Measurements from ENCODE around the gene IL4I1. TPM values are rescaled to one million over a fixed set of nuclear protein-coding genes. Genes with fewer than 3 reads are reported as not detected.

Gene IL4I1
- total and polyA plus RNA-seq, 4 donors: 0.08 to 0.75 (median 0.23) TPM

DNA sequence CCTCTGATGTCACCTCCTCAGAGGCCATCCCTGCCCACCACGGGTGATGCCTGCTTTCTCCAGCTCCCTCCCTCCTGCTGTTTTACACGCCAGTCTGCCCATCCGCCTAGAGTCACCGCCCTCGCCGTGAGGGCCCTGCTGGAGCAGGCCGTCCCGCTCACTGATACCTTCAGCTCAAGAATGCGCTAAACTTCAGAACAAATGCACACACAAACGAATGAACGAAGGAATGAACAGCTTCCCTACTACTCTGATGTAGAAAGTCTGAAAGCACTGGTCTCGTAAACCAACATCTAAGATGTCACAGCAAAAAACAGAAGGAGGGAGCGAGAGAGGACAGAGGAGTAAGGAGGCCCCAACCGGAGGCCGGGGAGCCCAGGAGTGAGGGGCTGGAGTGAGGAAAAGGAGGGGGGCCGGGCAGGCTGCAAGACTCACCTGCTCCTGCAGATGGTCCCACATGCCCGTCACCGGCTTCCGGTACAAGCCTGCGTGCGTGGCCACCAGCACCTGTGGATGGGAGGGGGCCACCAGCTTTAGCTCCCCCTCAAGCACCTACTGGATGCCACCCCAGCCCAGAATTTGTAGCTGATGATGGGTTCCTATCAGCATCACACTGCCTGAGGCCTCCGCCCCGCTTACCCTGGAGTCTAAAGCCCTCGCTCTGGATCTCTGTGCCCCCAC, 33.3 kb downstream of the IL4I1 start:
- 95% methylated on average over 24 of the region's 24 CpGs for WGBS
- peaks cover 4 to 43% (median 9%) of the 10 kb centered on the region in 4 donors for H3K36me3 ChIP-seq (ENCODE audit: control insufficient read depth in 4 of 4, insufficient read depth in 3 of 4, low read depth in 1 of 4, low read length in 3 of 4)
- no peak overlapping the region for H3K9ac ChIP-seq (ENCODE audit: low read depth in 1 of 2, low read length in 2 of 2)

More for the DNA sequence above, 33.3 kb downstream of the IL4I1 start:
- H3K4me1 ChIP-seq (ENCODE audit: control insufficient read depth in 4 of 4, insufficient read depth in 4 of 4, low read length in 3 of 4): peaks cover 12 to 23% (median 22%) of the 10 kb centered on the region in 4 donors
- no peak for DNase-seq (ENCODE audit: low spot score)
- no peaks in the 10 kb centered on the region for H3K27me3 ChIP-seq (ENCODE audit: control insufficient read depth in 4 of 4, insufficient read depth in 4 of 4, low read length in 3 of 4)
- H3K4me3 ChIP-seq (ENCODE audit: low read depth in 1 of 3, low read length in 3 of 3): no peak overlapping the region
- no peak overlapping the region for H3K27ac ChIP-seq (ENCODE audit: low read depth in 1 of 2, low read length in 2 of 2)
- H3K9me3 ChIP-seq (ENCODE audit: control insufficient read depth in 4 of 4, low read length in 3 of 4): no peaks in the 10 kb centered on the region
- no peak for TF ChIP-seq SP1 (IDR thresholded peaks at IDR 0.05)
- no peak for TF ChIP-seq JUND (IDR thresholded peaks at IDR 0.05)
- TF ChIP-seq, protein P1, sequence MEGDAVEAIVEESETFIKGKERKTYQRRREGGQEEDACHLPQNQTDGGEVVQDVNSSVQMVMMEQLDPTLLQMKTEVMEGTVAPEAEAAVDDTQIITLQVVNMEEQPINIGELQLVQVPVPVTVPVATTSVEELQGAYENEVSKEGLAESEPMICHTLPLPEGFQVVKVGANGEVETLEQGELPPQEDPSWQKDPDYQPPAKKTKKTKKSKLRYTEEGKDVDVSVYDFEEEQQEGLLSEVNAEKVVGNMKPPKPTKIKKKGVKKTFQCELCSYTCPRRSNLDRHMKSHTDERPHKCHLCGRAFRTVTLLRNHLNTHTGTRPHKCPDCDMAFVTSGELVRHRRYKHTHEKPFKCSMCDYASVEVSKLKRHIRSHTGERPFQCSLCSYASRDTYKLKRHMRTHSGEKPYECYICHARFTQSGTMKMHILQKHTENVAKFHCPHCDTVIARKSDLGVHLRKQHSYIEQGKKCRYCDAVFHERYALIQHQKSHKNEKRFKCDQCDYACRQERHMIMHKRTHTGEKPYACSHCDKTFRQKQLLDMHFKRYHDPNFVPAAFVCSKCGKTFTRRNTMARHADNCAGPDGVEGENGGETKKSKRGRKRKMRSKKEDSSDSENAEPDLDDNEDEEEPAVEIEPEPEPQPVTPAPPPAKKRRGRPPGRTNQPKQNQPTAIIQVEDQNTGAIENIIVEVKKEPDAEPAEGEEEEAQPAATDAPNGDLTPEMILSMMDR (IDR thresholded peaks at IDR 0.05; ENCODE audit: low read depth, low read length, missing input control): no peak
- TF ChIP-seq RXRA (IDR thresholded peaks at IDR 0.05): no peak
- TF ChIP-seq YY1 (IDR thresholded peaks at IDR 0.05): no peak
- no peak for TF ChIP-seq GABPA (IDR thresholded peaks at IDR 0.05 in 1 of 2, conservative IDR thresholded peaks at IDR 0.05 in 1 of 2)
- TF ChIP-seq, protein P2, sequence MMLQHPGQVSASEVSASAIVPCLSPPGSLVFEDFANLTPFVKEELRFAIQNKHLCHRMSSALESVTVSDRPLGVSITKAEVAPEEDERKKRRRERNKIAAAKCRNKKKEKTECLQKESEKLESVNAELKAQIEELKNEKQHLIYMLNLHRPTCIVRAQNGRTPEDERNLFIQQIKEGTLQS (IDR thresholded peaks at IDR 0.05): no peak
- TF ChIP-seq EGR1 (IDR thresholded peaks at IDR 0.05; ENCODE audit: low read depth in 2 of 2): no peak
- TF ChIP-seq, protein P3, sequence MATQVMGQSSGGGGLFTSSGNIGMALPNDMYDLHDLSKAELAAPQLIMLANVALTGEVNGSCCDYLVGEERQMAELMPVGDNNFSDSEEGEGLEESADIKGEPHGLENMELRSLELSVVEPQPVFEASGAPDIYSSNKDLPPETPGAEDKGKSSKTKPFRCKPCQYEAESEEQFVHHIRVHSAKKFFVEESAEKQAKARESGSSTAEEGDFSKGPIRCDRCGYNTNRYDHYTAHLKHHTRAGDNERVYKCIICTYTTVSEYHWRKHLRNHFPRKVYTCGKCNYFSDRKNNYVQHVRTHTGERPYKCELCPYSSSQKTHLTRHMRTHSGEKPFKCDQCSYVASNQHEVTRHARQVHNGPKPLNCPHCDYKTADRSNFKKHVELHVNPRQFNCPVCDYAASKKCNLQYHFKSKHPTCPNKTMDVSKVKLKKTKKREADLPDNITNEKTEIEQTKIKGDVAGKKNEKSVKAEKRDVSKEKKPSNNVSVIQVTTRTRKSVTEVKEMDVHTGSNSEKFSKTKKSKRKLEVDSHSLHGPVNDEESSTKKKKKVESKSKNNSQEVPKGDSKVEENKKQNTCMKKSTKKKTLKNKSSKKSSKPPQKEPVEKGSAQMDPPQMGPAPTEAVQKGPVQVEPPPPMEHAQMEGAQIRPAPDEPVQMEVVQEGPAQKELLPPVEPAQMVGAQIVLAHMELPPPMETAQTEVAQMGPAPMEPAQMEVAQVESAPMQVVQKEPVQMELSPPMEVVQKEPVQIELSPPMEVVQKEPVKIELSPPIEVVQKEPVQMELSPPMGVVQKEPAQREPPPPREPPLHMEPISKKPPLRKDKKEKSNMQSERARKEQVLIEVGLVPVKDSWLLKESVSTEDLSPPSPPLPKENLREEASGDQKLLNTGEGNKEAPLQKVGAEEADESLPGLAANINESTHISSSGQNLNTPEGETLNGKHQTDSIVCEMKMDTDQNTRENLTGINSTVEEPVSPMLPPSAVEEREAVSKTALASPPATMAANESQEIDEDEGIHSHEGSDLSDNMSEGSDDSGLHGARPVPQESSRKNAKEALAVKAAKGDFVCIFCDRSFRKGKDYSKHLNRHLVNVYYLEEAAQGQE (IDR thresholded peaks at IDR 0.05): no peak
- TF ChIP-seq HNF4G (IDR thresholded peaks at IDR 0.05): no peak
- TF ChIP-seq, protein P4, sequence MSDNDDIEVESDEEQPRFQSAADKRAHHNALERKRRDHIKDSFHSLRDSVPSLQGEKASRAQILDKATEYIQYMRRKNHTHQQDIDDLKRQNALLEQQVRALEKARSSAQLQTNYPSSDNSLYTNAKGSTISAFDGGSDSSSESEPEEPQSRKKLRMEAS (IDR thresholded peaks at IDR 0.05): no peak
- TF ChIP-seq FOXA2 (IDR thresholded peaks at IDR 0.05): no peak
- no peak for TF ChIP-seq TAF1 (conservative IDR thresholded peaks at IDR 0.05)
- TF ChIP-seq, protein P5, sequence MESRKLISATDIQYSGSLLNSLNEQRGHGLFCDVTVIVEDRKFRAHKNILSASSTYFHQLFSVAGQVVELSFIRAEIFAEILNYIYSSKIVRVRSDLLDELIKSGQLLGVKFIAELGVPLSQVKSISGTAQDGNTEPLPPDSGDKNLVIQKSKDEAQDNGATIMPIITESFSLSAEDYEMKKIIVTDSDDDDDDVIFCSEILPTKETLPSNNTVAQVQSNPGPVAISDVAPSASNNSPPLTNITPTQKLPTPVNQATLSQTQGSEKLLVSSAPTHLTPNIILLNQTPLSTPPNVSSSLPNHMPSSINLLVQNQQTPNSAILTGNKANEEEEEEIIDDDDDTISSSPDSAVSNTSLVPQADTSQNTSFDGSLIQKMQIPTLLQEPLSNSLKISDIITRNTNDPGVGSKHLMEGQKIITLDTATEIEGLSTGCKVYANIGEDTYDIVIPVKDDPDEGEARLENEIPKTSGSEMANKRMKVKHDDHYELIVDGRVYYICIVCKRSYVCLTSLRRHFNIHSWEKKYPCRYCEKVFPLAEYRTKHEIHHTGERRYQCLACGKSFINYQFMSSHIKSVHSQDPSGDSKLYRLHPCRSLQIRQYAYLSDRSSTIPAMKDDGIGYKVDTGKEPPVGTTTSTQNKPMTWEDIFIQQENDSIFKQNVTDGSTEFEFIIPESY (IDR thresholded peaks at IDR 0.05): no peak

Measured in liver (tissue), 9 donors.